Uterus (tissue), 2 donors: Measurements from ENCODE around the gene CUBN.

Experiments used
- POLR2A ChIP-seq, 2 donors: fragments of 450-650 bp; IDR thresholded peaks; one replicate each; pipeline ENCODE4 v1.6.1; 2016; ENCODE audit warnings: antibody characterized with exemption in 2 of 2, mild to moderate bottlenecking in 1 of 2, moderate library complexity in 1 of 2
- TF ChIP-seq, protein P1 (sequence below), 4 experiments: fragments of 200-600 bp in 2 of 4; fragments of 450-650 bp in 2 of 4; sonication (generic) in 2 of 4; IDR thresholded peaks; one replicate each; pipeline ENCODE4 v1.5.1; 2016 to 2019; ENCODE audit warnings: antibody characterized with exemption in 4 of 4, mild to moderate bottlenecking in 2 of 4, moderate library complexity in 1 of 4

DNA sequence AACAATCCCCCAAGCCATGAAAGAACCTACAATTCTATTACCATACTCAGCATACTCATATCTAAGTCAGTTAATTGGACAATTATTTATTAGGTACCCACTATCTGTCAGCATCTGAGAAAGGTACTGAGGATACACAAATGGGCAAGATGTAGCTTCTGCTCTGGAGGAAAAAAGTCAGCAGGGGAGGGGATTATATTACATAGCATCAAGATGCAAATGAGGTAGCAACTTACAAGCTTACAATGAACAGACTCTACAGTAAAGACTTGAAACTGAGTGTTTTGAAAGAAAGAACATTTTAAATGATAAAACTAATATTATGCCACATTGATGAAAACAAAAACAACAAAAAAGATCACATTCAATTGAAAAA lies 10.8 kb upstream of the CUBN start:
- TF ChIP-seq, protein P1, sequence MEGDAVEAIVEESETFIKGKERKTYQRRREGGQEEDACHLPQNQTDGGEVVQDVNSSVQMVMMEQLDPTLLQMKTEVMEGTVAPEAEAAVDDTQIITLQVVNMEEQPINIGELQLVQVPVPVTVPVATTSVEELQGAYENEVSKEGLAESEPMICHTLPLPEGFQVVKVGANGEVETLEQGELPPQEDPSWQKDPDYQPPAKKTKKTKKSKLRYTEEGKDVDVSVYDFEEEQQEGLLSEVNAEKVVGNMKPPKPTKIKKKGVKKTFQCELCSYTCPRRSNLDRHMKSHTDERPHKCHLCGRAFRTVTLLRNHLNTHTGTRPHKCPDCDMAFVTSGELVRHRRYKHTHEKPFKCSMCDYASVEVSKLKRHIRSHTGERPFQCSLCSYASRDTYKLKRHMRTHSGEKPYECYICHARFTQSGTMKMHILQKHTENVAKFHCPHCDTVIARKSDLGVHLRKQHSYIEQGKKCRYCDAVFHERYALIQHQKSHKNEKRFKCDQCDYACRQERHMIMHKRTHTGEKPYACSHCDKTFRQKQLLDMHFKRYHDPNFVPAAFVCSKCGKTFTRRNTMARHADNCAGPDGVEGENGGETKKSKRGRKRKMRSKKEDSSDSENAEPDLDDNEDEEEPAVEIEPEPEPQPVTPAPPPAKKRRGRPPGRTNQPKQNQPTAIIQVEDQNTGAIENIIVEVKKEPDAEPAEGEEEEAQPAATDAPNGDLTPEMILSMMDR (IDR thresholded peaks at IDR 0.05) = no peak
- no peak for TF ChIP-seq POLR2A (IDR thresholded peaks at IDR 0.05)
